GM12891 (cell line): ENCODE results near the gene UBE2G1.

Experiments used
- PAX5 ChIP-seq: IDR thresholded peaks from 2 replicates; pipeline ENCODE4 v1.6.1; 2011; ENCODE audit warnings: low read length, moderate library complexity, mild to moderate bottlenecking; ENCODE audit not compliant: insufficient read depth, severe bottlenecking
- POLR2A ChIP-seq: IDR thresholded peaks from 2 replicates; pipeline ENCODE4 v1.6.1; 2011; ENCODE audit warnings: low read depth, low read length, control low read depth
- POLR2AphosphoS5 ChIP-seq: IDR thresholded peaks from 2 replicates; pipeline ENCODE4 v1.6.1; 2011; ENCODE audit warnings: low read depth, low read length, control low read depth
- POU2F2 ChIP-seq: IDR thresholded peaks from 2 replicates; pipeline ENCODE4 v1.6.1; 2011; ENCODE audit warnings: low read depth, mild to moderate bottlenecking, control low read depth, low read length, moderate library complexity
- SPI1 ChIP-seq: IDR thresholded peaks from 2 replicates; pipeline ENCODE4 v1.6.1; 2011; ENCODE audit warnings: low read depth, low read length, control low read depth
- TAF1 ChIP-seq: IDR thresholded peaks from 2 replicates; pipeline ENCODE4 v1.6.1; 2011; ENCODE audit warnings: low read depth, low read length, control low read depth

- TF ChIP-seq POLR2A = no peak
- TF ChIP-seq POLR2AphosphoS5 = no peak
- TF ChIP-seq SPI1 = no peak
- no peak for TF ChIP-seq POU2F2
- TF ChIP-seq TAF1 = no peak
- TF ChIP-seq PAX5 = no peak
Observed at GRCh38 chr17:4334776-4335584, 31.5 kb downstream of the UBE2G1 start.
